CD4-positive, alpha-beta T cell treated with Interleukin-17A for 1 hour (primary cell): ENCODE results near the gene LTA.

Experiments used
- DNase-seq: peaks from one replicate; pipeline ENCODE4 v3.0.0-alpha.2; 2020

LTA gene, protein sequence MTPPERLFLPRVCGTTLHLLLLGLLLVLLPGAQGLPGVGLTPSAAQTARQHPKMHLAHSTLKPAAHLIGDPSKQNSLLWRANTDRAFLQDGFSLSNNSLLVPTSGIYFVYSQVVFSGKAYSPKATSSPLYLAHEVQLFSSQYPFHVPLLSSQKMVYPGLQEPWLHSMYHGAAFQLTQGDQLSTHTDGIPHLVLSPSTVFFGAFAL

DNA sequence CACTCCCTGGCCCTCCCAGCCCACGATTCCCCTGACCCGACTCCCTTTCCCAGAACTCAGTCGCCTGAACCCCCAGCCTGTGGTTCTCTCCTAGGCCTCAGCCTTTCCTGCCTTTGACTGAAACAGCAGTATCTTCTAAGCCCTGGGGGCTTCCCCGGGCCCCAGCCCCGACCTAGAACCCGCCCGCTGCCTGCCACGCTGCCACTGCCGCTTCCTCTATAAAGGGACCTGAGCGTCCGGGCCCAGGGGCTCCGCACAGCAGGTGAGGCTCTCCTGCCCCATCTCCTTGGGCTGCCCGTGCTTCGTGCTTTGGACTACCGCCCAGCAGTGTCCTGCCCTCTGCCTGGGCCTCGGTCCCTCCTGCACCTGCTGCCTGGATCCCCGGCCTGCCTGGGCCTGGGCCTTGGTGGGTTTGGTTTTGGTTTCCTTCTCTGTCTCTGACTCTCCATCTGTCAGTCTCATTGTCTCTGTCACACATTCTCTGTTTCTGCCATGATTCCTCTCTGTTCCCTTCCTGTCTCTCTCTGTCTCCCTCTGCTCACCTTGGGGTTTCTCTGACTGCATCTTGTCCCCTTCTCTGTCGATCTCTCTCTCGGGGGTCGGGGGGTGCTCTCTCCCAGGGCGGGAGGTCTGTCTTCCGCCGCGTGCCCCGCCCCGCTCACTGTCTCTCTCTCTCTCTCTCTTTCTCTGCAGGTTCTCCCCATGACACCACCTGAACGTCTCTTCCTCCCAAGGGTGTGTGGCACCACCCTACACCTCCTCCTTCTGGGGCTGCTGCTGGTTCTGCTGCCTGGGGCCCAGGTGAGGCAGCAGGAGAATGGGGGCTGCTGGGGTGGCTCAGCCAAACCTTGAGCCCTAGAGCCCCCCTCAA is at the start of gene LTA:
Gene LTA, plus strand, starts transcription at position 249 of the 871 bp plus-strand sequence. Its CDS starts 454 bp downstream, at position 703.
- DNase-seq: peak; percentile 84

DNA sequence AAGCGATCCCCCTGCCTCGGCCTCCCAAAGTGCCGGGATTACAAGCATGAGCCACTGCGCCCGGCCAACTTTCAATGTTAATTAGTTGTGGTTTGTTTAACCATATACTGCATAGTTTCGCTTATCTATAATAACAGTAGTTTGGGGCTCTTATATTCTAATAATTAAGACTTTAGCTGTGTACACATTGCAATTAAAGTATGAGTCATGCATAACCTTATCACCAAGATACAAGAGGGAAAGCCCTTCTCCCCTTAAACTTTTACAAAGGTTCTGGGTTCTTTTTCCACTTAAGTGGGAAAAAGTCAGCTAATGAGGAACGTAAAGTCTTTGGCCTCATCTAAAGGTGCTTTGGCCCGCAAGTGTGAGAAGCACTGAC is 46.5 kb upstream of the LTA start:
- DNase-seq: no peak

DNA sequence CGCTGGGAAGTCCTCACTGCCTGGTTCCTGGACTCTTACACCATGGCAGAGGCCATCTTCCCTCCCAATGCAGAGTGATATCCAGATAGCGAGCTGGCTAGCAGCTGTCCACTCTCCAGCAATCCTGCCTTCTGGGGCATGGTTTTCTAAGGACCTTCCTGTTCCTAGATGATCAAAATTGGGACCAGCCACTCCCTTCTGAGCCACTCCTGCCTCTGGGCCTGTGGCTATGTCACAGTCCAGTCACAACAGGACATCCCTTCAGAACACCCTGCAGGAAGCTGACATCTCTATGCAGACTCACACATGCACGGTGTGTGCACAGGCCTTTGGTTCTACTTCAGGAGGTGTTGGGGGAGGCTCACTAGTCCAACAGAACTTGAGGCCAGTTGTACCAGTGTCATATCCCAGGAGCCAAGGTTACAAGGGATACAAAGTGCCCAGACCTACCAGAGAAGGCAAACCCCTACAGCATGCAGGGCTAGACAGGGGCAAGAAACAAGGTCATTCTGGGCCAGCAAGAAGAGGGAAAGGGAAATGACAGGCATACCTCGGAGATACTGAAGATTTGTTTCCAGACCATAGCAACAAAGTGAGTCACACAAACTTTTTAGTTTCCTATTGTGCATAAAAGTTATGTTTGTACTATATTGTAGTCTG is 46.0 kb upstream of the LTA start:
- no peak for DNase-seq

DNA sequence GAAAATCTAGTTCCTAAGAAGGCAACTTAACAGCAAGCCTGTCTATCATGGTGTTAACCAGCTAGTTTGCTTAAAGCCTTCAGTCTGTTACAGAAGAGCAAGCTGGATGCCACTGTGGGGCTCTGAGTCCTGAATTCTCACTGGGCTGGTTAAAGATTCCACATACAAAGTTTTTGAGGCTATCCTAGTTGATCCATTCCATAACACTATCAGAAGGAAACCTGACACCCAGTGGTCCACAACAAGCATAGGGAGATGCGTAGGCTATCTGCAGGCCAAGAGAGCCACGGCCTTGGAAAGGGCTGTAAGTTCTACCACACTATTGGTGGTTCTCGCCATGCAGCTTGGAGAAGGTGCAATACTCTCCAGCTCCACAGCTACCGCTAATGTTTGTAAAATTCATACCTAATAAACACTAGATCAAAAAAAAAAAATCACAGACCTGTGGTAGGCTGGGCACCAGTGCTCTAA is 43.7 kb upstream of the LTA start:
- DNase-seq: no peak

DNA sequence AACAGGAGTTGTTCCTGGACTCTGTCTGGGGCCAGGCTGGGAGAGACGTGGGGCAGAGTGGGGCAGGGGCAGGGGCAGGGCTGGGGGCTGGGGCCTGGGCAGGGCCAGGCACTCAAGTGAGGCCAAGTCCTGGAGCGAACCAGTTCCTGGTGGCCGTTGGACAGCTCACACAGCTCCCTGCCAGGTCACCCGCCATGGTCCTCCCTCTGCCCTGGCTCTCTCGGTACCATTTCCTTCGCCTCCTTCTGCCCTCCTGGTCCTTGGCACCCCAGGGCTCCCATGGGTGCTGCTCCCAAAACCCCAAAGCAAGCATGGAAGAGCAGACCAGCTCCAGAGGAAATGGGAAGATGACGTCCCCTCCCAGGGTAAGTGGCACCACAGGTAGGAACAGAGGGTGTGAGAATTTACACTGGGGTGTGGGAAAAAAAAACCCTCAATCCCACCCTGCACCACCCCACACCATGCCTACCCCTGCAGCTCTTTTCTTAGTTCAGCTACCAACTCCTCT is 43.2 kb upstream of the LTA start, which contains the start of gene MCCD1:
Gene MCCD1, plus strand, starts transcription at position 142 of the 508 bp plus-strand sequence. Its CDS starts 53 bp downstream, at position 195.
- no peak for DNase-seq

DNA sequence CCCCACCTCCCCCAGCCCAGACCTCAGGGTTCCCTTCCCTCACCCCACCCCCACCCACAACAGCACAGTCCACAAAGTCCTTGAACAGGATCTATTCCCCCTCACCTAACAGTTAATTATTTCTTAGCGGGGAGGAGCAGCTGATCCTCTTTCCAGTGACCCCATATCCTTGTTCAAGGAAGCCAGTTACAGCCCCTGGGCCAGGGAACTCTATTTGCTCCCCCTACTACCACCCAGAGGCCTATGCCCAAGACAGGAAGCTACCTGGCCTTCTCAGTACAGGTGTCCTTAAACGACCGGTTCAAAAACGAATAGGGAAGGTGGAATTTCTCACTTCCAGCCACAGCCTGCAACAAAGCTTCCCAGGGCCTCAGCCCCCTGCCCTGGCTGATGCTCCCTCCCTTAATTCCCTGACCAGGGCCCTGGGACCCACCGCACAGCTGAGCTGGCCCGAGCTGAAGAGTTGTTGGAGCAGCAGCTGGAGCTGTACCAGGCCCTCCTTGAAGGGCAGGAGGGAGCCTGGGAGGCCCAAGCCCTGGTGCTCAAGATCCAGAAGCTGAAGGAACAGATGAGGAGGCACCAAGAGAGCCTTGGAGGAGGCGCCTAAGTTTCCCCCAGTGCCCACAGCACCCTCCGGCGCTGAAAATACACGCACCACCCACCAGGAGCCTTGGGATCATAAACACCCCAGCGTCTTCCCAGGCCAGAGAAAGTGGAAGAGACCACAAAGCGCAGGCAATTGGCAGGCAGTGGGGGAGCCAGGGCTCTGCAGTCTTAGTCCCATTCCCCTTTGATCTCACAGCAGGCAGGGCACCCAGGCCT is 42.5 kb upstream of the LTA start:
- no peak for DNase-seq

DNA sequence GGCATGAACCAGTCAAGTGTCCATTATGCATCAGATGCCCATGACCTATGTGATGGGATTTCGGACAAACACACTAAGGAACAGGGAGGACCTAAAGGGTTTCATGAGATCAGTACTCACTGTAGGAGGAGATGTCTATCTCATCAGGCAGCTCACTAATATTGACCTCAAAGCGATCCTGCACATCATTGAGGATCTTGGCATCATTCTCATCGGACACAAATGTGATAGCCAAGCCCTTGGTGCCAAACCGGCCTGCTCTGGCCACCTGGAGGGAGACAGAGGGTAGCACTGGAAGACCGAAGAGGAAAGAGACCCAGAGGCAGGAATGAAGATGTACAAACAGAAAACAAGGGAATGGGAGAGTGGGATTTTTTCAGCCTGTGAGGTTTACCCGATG is 41.4 kb upstream of the LTA start:
- no peak for DNase-seq

DNA sequence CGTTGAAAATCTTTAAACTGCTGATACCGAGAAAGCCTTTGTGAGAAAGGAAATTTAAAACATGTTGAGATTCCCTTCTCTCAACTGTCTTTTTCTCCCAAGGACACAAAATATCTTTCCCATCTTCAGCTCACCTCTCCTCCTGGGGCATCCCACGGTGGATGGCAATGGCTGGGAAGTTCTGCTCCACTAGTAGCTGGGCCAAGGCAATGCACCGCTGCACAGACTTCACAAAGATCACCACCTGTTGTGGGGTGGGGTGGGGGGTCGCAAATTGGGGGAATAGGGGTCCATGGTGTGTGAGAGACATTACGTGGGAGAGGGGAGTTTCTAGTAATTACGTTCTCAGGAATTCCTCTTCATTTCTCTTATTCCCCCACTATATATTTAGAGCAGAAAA is 40.9 kb upstream of the LTA start:
- no peak for DNase-seq

DNA sequence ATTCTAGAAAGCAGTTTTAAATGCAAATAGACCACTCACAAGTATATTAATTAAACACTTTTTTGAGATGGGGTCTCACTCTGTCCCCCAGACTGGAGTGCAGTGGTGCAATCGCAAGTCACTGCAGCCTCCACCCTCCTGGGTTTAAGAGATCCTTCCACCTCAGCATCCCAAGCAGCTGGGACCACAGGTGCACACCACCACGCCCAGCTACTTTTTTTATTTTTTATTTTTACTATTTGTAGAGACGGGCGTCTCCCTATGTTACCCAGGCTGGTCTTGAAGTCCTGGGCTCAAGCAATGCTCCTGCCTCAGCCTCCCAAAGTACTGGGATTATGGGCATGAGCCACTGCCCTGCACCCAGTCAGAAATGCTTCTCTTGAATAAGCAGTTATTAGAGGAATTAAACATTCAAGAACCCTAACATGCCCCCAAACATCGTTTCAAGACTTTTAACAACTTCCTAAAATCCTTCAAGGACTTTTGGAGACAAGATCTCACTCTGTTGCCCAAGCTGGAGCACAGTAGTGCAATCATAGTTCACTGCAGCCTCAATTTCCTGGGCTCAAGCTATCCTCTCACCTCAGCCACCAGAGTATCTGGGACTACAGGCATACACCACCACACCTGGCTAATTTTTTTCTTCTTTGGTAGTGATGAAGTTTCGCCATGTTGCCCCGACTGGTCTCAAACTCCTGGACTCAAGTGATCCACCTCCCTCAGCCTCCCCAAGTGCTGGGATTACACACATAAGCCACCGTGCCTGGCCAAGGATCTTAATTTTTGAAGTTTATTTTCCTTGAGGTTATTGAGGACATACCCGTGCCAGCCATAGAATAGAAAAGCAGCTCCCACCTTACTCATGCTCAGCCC is 40.1 kb upstream of the LTA start:
- no peak for DNase-seq

DNA sequence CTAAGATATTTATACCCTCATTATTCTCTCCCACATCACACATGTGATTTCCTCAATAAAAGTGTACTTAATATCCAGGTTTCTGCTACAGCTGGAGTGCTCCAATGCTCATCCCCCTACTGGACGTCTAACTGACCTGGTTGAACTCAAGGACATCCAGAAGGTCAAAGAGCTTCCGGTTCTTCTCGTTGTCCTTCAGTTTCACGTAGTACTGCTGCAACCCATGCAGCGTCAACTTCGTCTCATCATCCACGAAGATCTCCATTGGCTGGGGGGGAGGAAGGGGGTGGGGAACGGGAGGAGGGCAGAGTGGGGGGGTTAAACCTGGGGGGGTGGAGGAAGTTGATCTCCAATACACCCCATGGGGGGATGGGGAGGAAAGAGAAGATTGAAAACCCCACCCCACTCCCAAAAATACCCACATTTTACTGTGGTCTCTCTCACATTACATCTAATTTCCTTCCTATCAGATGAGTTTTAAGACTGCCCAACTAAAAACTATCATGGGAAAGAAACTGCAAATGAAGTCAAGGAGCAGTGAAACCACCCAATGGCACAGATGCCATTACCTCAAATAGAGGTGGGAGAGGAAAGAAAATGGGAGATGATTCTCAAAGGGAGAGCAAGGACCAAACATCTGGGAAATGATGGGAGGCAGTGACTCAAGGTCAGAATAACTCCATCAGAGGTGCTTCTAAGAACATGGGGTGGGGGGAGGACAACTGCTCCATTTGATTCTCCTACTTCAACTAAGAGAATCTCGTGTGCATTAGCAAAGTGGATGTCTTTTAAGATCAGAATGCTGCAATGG is 39.2 kb upstream of the LTA start:
- DNase-seq: no peak

DNA sequence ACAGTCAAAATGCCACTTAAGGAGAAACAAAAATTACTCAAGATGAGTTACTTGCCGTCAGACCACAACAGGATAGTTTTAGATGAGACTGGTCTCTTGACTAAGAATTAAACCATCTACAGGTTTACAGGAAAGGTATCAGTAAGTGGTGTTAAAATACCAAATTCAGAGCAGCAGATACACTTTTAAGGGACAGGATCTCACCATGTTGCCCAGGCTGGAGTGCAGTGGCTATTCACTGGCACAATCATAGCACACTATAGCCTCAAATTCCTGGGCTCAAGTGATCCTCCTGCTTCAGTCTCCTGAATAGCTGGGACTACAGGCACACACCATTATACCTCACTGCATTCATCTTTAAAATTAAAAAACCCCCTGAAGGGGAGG is 38.6 kb upstream of the LTA start:
- DNase-seq: no peak

DNA sequence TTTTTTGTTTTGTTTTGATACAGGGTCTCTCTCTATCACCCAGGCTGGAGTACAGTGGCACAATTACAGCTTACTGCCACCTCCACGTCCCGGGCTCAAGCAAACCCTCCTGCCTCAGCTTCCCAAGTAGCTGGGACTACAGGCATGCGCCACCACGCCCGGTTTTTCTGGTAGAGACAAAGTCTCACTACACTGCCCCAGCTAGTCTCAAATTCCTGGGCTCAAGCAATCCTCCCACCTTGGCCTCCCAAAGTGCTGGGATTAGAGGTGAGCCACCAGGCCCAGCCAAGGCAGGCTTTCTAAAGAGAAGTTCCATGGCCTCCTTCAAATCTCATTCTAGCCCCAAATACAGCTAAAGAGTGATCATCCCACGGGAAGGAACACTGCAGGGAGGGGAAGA is 38.1 kb upstream of the LTA start:
- no peak for DNase-seq

DNA sequence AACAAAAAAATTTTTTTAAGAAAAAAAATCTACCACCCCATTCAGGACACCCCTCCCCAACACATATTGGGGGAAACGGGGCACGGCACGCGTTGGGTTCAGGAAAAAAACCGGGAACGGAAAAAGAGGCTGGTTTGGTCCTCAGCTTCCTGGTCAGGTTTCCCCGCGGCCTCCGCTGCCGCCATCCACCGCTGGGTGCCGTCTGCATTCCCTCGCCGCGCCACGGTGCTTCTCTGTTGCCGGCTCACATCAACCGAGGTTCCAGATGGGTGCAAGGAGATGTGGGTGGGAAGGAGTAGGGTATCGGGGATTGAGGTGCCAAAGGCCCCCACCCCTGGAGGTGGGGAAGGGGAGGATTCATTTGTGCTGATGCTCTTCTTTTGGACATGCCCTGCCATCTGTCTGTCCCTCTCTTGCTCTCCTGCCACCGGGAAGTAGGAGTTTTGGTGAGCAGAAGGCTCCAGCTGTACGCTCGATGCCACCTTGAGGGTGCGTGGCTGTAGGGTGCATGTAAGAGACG is 37.5 kb upstream of the LTA start:
- no peak for DNase-seq

DNA sequence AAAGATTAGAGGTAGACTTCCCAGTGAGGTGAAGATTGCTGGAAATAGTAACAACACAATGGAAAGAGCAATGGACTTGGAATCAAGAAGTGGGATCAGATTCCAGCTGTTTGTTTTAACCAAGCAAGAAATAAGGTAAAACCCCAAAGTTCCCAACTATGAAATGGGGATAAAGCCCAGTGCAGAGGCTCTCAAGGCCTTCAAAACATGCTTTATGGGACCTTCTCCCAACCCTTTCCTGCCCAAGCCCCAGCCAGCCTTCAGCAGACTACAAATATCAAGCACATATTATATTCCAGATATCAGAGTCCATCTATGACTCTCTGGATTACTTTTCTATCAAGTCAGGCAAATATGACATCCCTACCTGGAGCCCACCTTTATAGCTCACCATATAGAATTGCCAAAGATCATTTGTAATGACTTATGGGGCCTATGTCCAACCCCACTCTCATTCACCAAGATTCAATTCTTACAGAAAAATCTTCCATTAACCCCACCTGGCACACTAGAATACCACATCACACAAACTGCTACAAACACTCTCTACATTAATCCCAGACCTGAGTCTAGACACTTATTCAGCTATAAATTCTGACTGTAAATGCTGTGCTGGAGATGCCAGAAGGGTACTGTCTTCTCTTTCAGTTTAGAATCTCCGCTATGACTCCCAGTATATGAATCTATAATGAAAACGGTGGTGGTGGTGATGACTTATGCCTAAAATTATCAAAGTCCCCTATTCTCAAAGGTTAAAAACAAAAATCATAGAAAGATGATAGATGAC is 36.4 kb upstream of the LTA start:
- no peak for DNase-seq

DNA sequence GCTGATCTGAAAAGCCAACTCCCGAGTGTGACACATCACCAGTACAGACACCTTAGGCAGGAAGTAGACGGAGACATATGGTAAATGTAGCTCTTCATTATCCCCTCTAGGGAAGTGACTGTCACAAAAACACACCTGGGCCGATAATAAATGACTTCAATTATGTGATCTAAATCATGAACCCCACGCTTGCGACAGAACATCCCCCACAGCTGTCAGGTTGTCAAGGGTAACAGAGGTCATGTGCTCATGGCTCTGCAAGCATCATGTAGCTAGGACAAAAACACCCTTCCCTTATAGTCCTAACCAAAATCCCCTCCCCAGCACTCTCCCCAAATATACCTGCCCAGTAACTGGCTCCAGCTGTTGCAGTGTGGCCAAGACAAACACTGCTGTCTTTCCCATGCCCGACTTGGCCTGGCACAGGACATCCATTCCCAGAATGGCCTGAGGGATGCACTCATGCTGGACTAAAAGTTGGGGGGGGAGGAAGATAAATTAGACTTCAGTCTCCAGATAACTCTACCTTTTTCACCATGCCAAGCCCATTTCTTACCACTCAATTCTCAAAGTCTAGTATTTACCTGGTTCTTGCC is 33.2 kb upstream of the LTA start:
- DNase-seq: peak; percentile 56

DNA sequence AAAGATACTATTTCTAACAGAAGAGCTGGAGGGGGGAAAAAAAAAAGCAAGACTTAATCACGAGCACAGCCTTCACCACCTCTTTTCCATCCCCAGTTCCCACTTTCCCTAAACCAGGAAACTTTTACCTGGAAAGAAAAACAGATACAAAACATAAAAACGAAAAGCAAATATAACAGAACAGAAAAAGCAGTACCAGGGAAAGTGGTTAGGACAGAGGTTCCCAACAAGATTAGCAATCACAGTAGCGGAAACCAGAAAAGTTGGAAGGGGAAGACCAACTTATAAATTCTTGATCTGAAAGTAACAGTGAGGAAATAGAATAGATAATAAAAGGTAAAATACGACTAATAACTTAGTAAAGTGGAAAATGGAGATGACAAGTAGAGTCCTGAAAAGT is 31.4 kb upstream of the LTA start:
- DNase-seq: no peak

DNA sequence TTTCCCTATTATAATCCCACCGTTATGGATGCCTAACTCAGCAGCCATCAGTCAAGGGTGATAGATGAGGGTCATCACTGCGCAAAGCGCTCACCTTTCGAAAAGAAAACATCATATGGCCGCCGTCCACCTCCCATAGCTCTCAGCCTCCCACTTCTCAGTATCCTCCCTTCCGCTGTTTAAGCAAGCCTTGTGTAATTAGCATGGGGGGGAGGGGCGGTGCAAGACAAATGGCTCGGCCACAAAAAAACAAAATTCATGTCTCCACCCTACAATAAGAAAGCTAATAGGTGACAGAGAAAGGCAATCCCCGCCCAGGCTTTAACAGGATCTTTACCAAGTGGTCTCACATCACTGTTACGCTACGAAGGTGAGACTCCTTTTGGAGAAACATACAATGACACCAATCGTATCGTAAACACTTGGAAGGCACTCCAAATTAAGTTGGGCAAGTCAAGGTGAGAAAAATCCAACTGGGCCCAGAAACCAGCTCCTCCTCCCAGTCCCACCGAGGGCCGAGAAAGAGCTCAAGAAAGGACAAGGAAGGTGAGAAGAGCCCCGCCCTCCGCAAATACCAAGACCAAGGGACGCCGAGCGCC is 30.9 kb upstream of the LTA start:
- DNase-seq: peak; percentile 87

DNA sequence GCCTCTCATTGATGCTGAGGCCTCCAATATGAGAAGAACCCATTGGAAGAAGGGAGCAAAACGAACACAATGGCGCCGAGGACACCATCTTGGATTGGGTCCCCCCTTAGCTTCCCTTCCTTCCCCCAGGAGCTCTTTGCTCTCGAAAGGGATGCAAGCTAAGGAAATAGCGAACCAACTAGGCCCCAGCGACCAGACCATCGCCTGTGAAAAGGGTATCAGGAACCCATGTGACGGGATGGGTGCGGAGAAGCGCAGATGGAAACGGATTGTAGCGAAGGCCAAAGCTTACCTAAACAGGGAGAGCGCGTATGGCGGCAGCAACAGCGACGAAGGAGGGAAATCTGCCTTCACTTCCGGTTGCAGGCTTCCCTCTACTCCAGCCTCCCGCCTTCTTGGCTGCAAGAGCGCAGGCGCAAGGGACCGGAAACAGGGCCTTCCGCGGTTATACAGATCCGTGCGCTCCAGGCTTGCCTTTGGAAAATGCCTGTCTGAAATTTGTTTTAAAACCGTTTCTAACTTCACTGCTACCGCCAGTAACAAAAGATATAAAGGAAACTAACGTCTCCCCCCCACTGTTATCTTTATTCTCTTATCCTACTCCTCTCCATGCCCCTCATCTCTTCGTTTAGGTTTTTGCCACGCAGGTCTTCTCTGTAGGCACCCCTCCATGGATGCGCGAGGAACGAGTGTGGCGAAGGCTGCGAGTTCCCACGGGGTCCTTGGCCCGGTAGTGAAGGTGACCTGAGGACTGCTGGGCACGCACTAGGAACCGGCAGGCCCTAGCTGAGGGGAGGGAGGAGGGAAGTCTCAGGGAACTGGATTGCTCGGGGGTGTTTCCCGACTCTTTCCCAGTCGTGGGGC is 30.2 kb upstream of the LTA start, which contains the start of gene DDX39B:
Gene DDX39B, minus strand, starts transcription at position 346 of the 864 bp plus-strand sequence. CDS start 1,471 bp downstream, outside the sequence.
- DNase-seq: peak; percentile 96
